Measurements from ENCODE around the gene DPP4.

The DPP4 gene

DNA sequence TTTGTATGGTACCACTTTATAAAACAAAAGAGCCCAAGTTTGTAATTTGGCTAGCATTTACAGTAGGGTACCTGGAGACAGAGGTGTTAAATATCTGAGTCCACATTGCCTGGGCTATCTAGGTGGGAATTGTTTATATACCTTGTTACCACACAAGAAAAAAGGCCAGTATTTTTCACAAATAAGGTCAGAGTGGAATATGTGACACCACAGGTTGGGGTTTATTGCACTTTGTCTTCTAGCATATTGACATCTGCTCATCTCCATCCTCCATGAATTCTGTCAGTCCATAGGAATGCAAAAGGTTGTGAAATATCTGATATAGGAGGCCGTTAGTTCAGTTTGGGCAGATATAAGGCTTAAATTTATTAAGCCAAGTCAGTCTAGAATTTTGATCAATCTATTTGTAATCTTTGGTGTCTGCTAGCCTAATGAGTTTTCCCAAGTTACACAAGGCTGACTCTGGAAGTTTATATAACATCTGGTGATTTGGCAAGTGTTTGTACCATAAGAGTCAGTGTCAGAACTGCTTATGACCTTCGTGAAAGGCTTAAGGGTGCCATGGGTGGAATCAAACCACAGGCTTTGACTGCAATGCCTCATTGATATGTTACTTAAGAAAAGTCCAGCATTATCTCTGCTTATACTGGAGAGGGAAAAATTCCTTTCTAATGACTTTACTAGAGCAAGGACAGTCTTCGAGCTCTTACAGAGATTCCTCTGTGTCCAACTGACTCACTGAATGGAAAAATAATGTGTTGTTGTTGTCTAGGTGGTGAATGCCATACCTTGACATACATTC, 11.3 kb upstream of the DPP4 start:
- no peak for DNase-seq

GRCh38 chr2:162084536-162084935, 10.5 kb upstream of the DPP4 start:
- DNase-seq = no peak

- DNase-seq = no peak
Measured at GRCh38 chr2:162082681-162083080, 8.7 kb upstream of the DPP4 start.

DNA sequence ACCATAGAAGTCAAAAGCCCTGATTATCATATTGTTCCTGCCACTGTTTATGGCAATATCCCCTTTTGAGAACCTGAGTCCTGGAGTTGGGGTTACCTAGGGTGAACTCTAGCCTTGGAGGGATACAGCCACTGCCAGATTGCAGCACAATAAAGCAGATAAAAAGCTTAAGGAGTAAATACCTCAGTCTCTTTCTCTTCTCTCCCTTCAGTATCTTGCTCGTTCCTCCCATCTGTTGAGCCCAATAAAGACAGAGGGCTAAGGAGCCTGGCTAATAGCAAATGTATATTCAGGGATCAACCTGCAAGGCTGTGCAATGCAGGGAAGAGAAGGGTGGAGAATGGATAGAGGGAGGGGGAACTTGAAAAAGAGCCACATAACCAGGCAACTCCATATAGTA, 8.0 kb upstream of the DPP4 start:
- no peak for DNase-seq

- DNase-seq = no peak
Measured at GRCh38 chr2:162079514-162079913, 5.5 kb upstream of the DPP4 start.

DNA sequence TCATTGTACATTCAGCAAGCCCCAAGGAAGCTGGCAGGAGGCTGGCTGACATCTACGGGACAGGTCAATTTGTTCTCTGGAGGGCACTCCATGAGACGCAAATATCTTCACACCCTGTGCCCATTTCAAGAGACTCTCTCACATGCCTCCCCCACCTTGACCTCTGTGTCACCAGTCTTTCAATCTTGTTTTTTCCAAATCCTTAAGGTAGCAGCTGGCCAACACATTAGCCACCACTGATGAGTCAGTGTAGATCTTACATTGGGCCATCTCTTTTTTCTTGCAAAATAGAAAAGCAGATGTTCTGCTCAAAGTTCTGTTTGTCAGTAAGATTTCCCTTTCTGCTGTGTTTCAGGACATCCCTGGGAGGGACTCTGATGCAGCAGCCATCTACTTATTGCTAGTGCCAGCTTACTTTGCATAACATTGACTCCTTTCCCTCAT, 1.7 kb upstream of the DPP4 start:
- no peak for DNase-seq

DNA sequence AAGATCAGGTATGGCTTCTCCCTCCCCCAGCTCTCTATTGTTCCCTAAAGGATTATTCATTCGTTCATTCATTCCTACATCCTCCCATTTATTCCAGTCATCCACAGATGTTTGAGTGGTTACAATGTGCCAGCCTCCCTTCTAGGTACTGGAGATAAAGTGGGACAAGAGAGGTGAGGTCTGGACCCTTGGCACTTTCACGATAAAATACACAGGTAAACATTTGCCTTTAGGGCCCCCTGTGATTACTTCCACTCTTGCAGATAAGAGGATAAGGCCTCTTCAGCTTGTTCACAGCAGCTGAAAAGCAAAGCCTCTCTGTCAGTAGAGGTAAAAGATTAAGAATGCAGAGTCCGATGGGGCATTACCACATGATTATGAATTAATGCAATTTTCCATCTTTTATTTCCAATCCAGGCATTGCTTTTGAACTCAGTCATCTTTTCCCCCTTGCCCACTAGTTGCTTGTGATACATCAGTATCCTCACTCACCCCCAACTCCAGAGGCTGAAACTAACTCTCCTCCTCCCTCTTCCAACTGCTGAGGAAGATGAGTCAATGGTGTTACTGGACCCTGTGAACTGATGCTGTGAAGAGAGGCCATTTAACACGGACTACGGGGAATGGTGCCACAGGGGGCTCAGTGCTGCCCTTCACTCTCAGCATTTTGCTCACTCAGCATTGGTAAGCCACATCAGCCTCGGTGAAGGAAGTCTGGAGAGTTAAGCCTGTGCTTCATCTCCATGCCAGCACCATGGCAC, 1.1 kb upstream of the DPP4 start:
- DNase-seq = no peak

- DNase-seq = no peak
Measured at GRCh38 chr2:162074632-162074895, 549 bp upstream of the DPP4 start.

- DNase-seq = no peak
Measured at GRCh38 chr2:162072976-162073887, 783 bp downstream of the DPP4 start.

- DNase-seq = no peak
Measured at GRCh38 chr2:162072181-162072702, 1.8 kb downstream of the DPP4 start.

- no peak for DNase-seq
Measured at GRCh38 chr2:162071001-162071400, 3.0 kb downstream of the DPP4 start.

GRCh38 chr2:162070228-162070936, 3.6 kb downstream of the DPP4 start:
- DNase-seq = no peak

GRCh38 chr2:162069267-162069903, 4.6 kb downstream of the DPP4 start:
- DNase-seq = no peak

DNA sequence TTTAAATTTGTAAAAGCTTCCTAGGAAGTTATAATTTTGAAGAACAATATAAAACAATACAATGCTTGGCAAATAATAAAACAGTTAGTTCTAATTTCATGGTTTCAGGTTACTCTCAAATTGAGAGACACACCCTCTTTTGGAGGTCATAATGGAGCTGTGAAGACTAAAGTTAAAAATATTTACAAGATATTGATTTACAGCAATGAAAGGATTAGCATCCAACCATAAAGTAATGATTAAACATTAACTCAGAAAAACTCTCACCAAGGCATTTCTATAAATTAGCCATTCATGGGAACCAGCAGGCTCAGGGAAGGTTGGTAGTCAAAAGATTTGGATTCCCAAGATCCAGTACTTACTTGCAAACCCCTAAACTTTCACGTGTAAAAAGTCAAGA, 6.4 kb downstream of the DPP4 start:
- no peak for DNase-seq

DNA sequence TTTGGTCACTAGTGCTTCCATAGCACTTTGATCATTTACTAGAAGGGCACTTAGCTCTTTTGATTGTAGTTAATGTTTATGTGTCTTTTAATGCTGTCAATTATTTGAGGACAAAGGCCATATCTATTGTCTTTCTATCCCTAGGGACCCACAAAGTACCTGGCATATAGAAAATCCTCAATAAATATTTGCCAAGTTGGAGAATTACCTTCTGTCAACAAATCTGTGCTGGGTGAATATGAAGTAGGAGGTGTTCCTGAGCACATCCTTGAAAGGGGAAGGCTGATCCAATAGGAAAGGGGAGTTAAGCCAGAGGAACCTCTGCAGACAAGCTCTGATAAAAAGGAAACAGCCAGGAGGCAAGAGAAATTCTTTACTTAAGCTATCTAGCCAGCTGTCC, 8.2 kb downstream of the DPP4 start:
- DNase-seq = no peak

GRCh38 chr2:162063899-162064298, 10.1 kb downstream of the DPP4 start:
- no peak for DNase-seq

- no peak for DNase-seq
Measured at GRCh38 chr2:162063281-162063680, 10.7 kb downstream of the DPP4 start.

GRCh38 chr2:162062559-162062958, 11.5 kb downstream of the DPP4 start:
- no peak for DNase-seq

- no peak for DNase-seq
Measured at GRCh38 chr2:162061021-162061420, 13.0 kb downstream of the DPP4 start.

DNA sequence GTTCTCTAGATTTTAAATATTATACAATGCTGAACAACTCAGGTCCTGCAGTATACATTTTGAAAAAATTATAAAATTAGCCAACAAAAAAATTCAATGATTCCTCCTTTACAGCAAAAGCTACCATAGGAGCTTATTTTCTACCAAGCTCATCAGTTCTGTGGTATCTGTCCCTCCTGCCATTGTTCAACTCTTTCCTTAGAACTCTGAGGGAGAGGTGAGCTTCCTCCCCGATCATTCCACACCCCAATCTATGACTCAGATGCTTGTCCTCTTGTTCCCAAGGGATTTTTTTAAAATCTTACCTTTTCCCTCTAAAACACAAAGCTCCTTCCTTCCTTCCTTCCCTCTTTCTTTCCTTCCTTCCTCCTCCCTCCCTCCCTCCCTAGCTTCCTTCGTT, 13.5 kb downstream of the DPP4 start:
- DNase-seq = no peak

DNA sequence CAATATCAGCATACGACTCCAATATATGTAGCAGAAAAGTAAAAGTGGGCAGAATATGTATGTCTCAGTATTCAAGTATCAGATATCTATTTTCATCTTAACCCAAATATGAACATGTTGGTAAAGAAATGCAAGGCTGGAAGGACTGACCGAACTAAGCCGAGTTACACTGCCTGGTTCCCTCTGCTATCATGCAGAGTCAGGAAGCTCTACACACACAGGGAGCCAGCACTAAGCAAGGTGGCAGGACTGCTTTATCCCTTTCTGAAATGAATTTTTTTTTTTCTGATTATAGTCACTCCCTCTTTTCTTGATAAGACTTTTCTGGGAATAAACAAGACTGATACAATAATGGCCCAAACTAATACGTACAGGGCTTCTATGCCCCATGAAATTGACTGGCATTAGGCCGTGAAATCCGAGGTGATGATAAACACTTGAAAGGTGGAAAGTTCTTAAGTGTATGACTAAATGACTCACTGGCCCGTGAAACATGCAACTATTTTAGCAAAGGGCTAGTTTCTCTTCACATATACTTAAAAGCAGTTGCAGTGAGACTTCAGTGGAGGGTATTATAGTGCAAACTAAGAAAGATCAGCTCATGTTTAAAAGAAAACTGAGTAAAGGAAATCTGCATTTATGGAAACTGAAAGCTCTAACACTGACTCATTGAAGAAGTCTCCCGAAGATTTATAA, 14.9 kb downstream of the DPP4 start:
- DNase-seq = no peak
